WTC11 (cell line): Measurements from ENCODE around the gene TMOD3.

Source experiments
- CREB1 ChIP-seq: sonication (generic); formaldehyde crosslinking; IDR thresholded peaks from 2 replicates; pipeline ENCODE4 v1.8.0; 2023; ENCODE audit warnings: mild to moderate bottlenecking, missing genetic modification reagents
- MAX ChIP-seq: sonication (generic); formaldehyde crosslinking; IDR thresholded peaks from 2 replicates; pipeline ENCODE4 v1.8.0; 2022; ENCODE audit warnings: mild to moderate bottlenecking, missing genetic modification reagents
- SP1 ChIP-seq: sonication (generic); formaldehyde crosslinking; conservative IDR thresholded peaks from 2 replicates; pipeline ENCODE4 v1.8.1; 2022; ENCODE audit warnings: missing genetic modification reagents
- ZNF317 ChIP-seq: sonication (generic); formaldehyde crosslinking; IDR thresholded peaks from 2 replicates; pipeline ENCODE4 v1.8.1; 2023; ENCODE audit warnings: low read depth, mild to moderate bottlenecking, moderate library complexity, missing genetic modification reagents, borderline replicate concordance
- TF ChIP-seq, protein P1 (sequence below): fragments of 200-600 bp; IDR thresholded peaks from 2 replicates; pipeline ENCODE4 v1.8.0; 2022; ENCODE audit warnings: antibody characterized with exemption

DNA sequence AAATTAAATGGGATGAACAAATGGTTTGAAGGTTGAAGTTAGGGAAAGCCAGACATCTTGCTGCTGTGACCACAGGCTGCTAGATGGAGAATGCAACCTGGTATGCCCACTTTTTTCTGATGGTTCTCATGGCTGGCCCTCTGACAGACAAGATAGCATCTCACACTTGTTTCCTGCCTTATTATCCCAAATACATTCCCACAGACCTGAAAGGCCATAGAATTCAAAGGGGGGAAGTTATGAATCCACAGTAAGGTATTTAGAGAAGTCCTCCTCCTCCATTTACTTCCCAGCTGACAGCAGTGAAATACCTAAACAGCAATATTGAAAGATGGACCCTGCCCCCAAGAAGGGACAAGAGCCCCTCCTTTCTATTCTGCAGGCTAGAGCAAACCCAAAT is 109.8 kb downstream of the TMOD3 start:
- TF ChIP-seq ZNF317 = no peak
- no peak for TF ChIP-seq CREB1 (CRISPR knock-in tag)
- TF ChIP-seq, protein P1, sequence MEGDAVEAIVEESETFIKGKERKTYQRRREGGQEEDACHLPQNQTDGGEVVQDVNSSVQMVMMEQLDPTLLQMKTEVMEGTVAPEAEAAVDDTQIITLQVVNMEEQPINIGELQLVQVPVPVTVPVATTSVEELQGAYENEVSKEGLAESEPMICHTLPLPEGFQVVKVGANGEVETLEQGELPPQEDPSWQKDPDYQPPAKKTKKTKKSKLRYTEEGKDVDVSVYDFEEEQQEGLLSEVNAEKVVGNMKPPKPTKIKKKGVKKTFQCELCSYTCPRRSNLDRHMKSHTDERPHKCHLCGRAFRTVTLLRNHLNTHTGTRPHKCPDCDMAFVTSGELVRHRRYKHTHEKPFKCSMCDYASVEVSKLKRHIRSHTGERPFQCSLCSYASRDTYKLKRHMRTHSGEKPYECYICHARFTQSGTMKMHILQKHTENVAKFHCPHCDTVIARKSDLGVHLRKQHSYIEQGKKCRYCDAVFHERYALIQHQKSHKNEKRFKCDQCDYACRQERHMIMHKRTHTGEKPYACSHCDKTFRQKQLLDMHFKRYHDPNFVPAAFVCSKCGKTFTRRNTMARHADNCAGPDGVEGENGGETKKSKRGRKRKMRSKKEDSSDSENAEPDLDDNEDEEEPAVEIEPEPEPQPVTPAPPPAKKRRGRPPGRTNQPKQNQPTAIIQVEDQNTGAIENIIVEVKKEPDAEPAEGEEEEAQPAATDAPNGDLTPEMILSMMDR = no peak
- no peak for TF ChIP-seq SP1 (CRISPR knock-in tag)
- no peak for TF ChIP-seq MAX
